HEK293 (cell line): ENCODE measurements around the gene LAMC3.

Source experiments
- CTCF ChIP-seq: fragments of 450-650 bp; formaldehyde crosslinking; IDR thresholded peaks from 2 replicates; pipeline ENCODE4 v1.5.1; 2016; ENCODE audit warnings: missing biosample characterization, missing genetic modification characterization
- ZFP37 ChIP-seq: fragments of 450-650 bp; formaldehyde crosslinking; IDR thresholded peaks from 2 replicates; pipeline ENCODE4 v1.5.1; 2016; ENCODE audit warnings: missing biosample characterization, missing genetic modification characterization
- ZNF18 ChIP-seq: fragments of 450-650 bp; formaldehyde crosslinking; IDR thresholded peaks from 2 replicates; pipeline ENCODE4 v1.5.1; 2016; ENCODE audit warnings: missing biosample characterization, missing genetic modification characterization
- ZNF239 ChIP-seq: fragments of 450-650 bp; formaldehyde crosslinking; IDR thresholded peaks from 2 replicates; pipeline ENCODE4 v1.5.1; 2016; ENCODE audit warnings: missing biosample characterization, missing genetic modification characterization
- ZNF24 ChIP-seq: fragments of 450-650 bp; formaldehyde crosslinking; IDR thresholded peaks from 2 replicates; pipeline ENCODE4 v1.5.1; 2016; ENCODE audit warnings: missing biosample characterization, missing genetic modification characterization
- ZNF280D ChIP-seq: fragments of 450-650 bp; formaldehyde crosslinking; IDR thresholded peaks from 2 replicates; pipeline ENCODE4 v1.5.1; 2016; ENCODE audit warnings: missing biosample characterization, missing genetic modification characterization
- ZNF433 ChIP-seq: fragments of 450-650 bp; formaldehyde crosslinking; IDR thresholded peaks from 2 replicates; pipeline ENCODE4 v1.5.1; 2016; ENCODE audit warnings: missing biosample characterization, missing genetic modification characterization, low read depth
- ZNF639 ChIP-seq: fragments of 450-650 bp; formaldehyde crosslinking; IDR thresholded peaks from 2 replicates; pipeline ENCODE4 v1.5.1; 2016; ENCODE audit warnings: missing biosample characterization, missing genetic modification characterization
- ZNF670 ChIP-seq: fragments of 450-650 bp; formaldehyde crosslinking; IDR thresholded peaks from 2 replicates; pipeline ENCODE4 v1.5.1; 2016; ENCODE audit warnings: missing biosample characterization, missing genetic modification characterization, low read depth
- ZNF776 ChIP-seq: fragments of 450-650 bp; formaldehyde crosslinking; IDR thresholded peaks from 2 replicates; pipeline ENCODE4 v1.5.0; 2017; ENCODE audit warnings: missing biosample characterization, missing genetic modification characterization, borderline replicate concordance

- no peak for TF ChIP-seq ZNF670 (tag by site-specific recombination)
- no peak for TF ChIP-seq ZNF18 (tag by site-specific recombination)
- no peak for TF ChIP-seq ZNF433 (tag by site-specific recombination)
- TF ChIP-seq ZNF639 = no peak
- no peak for TF ChIP-seq ZNF280D
- no peak for TF ChIP-seq ZNF776 (tag by site-specific recombination)
- TF ChIP-seq ZNF24 (tag by site-specific recombination) = no peak
- TF ChIP-seq ZFP37 (tag by site-specific recombination) = no peak
- TF ChIP-seq ZNF239 (tag by site-specific recombination) = no peak
- TF ChIP-seq CTCF (tag by site-specific recombination) = no peak
Measured at GRCh38 chr9:131013771-131014676, 5.0 kb downstream of the LAMC3 start.
